Measurements from ENCODE around the gene METTL26.

The METTL26 gene

DNA sequence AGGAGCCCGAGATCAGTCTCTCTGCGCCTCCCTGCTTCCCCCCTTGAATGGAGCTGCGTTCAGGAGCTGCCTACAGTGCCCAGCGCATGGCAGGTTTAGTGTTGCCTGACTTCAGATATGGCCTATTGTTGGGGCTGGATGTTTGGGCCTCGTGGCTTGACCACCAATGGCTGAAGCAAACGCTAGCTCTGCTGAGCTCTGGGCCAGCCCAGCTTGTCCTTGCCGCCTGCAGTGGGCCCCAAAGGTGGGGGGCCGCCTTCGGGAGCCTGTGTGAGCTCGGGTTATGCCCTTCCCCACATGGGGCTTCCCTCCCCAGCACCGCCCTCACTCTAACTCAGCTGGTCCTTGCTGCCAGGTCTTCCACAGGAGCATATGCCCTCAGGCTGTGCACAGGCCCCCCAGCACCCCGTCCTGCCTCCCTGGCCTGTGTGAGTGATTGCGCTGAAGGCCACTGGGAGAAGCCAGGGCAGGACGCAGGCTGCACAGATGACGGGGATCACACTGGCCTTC lies 2.0 kb upstream of the METTL26 start:
- no peak for DNase-seq (ENCODE audit: low read depth in 2 of 2)

DNA sequence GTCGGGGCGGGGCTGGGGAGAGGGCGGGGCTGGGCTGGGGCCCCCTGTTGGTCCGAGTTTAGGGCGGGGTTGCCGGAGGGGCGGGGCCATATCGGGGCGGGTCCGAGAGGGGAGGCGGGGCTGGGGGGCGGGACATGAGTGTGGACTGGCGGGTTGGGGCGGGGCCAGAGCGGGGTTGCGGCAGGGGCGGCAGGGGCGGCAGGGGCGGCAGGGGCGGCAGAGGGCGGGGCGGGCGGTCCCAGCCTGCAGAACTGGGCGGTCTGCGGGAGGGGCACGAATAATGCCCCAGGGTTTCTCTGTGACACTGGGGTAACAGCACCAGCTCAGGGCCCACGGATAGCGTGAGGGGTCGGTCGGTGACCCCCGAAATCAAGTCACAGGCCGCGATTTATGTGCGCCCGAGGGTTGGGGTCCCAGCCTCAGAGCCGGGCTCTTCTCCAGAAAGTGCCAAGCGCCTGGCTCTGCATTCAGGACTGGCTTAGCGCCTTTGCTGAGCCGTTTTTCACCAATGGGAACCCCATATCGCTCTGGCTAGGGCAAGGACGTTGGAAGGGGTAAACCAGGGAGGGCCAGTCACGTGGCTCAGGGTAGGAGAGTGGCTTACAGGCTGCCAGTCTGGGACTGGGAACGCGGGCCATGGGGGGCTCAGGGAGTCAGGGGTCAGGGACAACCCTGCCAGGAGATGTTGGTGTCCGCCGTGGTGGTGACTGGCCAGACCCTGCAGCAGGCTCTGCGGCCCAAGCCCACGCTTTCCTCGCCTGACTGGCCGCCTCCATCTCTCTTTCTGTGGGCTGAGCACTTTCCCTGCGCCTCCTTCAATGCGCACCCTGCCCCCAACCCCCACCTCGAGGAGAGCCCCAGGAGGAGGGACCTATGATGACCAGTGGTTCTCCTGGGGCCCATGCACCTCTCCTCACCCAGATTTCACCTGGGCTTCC lies 1.2 kb upstream of the METTL26 start:
- DNase-seq (ENCODE audit: low read depth in 2 of 2) = peak; percentile 74 to 84

DNA sequence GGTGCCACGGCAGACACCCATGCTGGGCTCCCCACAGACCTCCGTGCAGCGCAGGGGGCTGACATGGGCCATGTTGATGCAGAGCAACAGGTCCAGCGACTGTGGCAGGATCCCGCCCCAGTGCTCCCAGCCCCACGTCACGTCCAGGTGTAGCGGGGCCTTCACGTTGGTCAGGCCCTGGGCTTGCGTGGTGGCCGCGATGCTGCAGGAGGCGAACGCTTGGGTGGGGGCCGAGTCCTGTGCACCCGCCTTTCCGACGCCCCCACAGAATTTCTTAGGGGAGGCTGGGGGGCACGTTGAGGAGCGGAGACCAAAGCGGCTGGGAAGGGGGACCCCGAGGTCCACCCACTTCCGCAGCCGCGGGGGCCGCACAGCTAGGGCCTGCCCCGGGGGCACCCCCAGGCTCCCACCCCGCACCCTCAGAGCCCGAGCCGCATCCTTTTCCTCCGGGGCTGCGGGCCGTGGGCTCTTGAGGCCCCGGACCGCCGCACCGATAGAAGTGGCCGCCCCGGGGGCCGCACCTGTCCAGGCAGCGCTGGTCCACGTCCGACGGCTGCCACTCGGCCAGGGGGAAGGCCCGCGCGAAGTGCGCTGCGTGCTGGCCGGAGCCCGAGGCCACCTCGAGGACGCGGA lies 416 bp downstream of the METTL26 start:
- no peak for DNase-seq (ENCODE audit: low read depth in 2 of 2)

DNA sequence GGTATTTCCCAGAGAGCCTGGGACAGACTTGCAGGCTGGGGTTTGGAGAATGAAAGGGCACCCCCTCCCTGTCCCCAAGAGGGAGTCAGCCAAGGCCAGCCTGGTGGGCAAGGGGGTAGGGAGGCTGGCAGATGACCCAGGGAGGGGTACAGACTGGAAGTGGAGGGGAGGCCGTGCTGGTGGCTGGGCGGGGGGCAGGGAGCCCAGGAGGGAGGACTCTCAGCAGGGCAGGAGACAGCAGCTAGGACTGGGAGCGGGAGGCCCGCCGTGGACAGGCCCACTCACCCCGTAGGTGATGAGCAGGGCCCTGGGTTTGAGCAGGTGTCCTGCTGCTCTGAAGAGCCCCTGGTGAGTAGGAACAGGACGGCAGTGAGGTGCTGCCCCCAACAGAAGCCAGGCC lies 1.1 kb downstream of the METTL26 start:
- DNase-seq (ENCODE audit: low read depth in 2 of 2) = no peak

DNA sequence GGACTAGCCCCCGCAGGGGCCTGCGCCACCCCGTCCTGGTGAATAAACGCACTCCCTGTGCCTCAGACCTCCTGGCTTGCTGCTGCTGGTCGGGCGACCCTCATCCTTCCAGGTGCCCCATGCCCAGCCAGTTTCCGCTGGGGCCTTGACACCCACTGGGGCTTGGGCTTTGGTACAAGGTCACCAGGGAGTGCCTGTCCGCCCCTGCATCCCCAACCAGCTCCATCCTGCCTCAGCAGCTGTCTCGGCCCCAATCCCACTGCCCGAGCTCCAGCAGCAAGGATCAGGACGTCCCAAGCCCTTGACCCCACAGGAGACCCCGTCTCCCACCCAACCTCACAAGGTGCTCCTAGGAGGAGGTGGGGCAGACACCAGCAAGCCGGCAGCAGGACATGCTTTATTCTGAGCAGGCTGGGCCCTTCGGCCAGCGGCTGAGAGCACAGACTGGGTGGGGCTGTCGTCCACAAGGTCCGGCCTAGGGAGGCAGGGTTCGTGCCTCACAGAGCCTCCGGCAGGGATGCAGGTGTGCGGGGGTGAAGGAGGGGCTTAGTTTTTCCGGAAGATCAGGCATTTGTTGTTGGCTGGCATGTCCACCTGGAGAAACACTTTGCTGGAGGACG lies 1.9 kb downstream of the METTL26 start:
- no peak for DNase-seq (ENCODE audit: low read depth in 2 of 2)

DNA sequence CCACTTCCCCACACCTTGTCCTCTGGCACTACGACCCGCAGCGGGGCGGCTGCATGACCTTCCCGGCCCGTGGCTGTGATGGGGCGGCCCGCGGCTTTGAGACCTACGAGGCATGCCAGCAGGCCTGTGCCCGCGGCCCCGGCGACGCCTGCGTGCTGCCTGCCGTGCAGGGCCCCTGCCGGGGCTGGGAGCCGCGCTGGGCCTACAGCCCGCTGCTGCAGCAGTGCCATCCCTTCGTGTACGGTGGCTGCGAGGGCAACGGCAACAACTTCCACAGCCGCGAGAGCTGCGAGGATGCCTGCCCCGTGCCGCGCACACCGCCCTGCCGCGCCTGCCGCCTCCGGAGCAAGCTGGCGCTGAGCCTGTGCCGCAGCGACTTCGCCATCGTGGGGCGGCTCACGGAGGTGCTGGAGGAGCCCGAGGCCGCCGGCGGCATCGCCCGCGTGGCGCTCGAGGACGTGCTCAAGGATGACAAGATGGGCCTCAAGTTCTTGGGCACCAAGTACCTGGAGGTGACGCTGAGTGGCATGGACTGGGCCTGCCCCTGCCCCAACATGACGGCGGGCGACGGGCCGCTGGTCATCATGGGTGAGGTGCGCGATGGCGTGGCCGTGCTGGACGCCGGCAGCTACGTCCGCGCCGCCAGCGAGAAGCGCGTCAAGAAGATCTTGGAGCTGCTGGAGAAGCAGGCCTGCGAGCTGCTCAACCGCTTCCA lies 2.6 kb downstream of the METTL26 start:
- no peak for DNase-seq (ENCODE audit: low read depth in 2 of 2)

DNA sequence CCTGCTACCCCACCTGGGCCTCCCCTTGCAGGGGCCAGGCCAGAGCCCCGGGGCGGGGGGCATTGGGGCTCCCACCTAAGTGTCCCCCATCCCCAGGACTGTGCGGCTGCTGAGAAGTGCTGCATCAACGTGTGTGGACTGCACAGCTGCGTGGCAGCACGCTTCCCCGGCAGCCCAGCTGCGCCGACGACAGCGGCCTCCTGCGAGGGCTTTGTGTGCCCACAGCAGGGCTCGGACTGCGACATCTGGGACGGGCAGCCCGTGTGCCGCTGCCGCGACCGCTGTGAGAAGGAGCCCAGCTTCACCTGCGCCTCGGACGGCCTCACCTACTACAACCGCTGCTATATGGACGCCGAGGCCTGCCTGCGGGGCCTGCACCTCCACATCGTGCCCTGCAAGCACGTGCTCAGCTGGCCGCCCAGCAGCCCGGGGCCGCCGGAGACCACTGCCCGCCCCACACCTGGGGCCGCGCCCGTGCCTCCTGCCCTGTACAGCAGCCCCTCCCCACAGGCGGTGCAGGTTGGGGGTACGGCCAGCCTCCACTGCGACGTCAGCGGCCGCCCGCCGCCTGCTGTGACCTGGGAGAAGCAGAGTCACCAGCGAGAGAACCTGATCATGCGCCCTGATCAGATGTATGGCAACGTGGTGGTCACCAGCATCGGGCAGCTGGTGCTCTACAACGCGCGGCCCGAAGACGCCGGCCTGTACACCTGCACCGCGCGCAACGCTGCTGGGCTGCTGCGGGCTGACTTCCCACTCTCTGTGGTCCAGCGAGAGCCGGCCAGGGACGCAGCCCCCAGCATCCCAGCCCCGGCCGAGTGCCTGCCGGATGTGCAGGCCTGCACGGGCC lies 3.4 kb downstream of the METTL26 start:
- no peak for DNase-seq (ENCODE audit: low read depth in 2 of 2)

DNA sequence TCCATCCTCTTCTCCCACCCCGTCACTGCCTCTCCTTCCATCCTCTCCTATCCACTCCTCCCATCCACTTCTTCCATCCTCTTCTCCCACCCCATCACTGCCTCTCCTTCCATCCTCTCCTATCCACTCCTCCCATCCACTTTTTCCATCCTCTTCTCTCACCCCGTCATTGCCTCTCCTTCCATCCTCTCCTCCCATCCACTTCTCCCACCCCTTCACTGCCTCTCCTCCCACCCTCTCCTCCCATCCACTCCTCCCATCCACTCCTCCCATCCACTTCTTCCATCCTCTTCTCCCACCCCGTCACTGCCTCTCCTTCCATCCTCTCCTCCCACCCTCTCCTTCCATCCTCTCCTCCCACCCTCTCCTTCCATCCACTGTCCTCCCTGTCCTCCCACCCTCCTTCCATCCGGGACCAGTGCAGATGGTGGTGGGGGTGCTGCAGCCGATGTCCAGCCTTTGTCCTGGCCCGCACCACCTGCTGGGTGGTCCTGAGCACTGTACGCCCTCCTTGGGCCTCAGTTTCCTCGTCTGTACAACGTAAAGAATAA lies 4.2 kb downstream of the METTL26 start:
- DNase-seq (ENCODE audit: low read depth in 2 of 2) = no peak

DNA sequence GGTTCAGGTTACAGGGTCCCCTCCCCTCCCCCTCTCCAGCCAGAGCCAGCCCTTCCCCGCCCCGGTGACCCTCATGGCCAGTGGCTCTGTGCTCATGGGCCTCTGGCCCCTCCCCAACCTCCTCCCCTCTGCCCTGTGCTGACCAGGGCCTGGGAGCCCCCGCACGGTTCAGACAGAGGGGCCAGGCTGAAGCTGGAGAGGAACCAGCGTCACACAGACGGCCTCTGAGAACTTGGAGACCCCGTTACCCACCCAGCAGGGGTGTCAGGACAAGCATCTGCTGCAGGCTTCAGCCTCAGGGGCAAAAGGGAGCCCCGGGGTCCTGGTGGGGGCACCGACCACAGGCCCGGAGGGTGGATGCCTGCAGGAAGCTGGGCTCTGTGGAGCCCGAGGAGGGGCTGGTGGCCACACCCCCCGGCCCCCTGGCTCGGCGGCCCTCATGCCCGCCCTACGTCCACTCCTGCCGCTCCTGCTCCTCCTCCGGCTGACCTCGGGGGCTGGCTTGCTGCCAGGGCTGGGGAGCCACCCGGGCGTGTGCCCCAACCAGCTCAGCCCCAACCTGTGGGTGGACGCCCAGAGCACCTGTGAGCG lies 5.2 kb downstream of the METTL26 start, which contains the start of gene WFIKKN1:
WFIKKN1 (plus strand) TSS at position 171 of the 591 bp plus-strand sequence; CDS start at position 440, 269 bp downstream.
- DNase-seq (ENCODE audit: low read depth in 2 of 2) = no peak

DNA sequence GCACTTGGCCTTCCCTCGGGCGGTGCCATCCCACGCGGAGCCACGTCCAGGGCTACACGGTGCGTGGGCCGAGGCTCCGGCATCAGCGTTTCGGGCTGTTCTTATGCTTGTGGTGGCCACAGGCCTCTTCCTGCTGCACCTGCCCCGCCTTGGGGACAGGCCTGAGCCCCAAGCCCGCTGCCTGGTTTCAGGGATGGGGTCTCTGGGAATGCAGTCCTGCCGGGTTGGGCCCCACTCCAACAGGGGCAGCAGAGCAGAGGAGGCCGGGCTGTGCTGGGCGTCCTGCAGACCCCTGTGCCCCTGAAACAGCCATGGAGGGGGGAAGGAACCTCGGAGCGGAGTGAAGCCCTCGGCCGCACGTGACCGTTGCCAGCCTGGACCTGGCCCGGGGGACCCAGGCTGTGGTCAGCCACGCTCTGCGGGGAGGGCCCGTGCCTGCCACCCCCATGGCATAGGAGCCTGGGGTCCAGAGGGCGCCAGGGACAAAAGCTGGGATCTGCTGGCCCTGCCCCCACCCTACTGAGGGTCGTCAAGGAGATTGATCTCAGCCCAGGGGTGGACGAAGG lies 5.8 kb downstream of the METTL26 start:
- DNase-seq (ENCODE audit: low read depth in 2 of 2) = no peak

DNA sequence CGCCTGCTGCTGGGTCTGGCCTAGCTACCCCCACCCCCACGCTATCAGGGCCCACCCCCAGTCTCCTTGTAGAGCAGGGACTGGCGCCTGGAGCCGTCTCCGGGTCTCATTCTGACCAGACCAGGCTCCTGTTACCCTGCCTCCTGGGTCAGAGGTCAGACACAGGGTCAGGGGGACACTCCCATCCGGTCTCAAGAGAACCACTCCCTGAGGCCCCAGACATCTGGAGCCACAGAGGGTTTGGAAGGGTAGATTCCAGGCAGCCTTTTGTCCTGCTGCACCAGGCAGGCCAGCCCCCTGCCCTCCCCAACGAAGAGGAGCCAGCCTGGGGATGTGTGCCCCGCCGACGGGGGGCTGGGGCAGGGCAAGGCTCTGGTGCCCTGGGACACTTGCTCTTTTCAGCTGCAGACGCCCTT lies 6.3 kb downstream of the METTL26 start:
- DNase-seq (ENCODE audit: low read depth in 2 of 2) = no peak

DNA sequence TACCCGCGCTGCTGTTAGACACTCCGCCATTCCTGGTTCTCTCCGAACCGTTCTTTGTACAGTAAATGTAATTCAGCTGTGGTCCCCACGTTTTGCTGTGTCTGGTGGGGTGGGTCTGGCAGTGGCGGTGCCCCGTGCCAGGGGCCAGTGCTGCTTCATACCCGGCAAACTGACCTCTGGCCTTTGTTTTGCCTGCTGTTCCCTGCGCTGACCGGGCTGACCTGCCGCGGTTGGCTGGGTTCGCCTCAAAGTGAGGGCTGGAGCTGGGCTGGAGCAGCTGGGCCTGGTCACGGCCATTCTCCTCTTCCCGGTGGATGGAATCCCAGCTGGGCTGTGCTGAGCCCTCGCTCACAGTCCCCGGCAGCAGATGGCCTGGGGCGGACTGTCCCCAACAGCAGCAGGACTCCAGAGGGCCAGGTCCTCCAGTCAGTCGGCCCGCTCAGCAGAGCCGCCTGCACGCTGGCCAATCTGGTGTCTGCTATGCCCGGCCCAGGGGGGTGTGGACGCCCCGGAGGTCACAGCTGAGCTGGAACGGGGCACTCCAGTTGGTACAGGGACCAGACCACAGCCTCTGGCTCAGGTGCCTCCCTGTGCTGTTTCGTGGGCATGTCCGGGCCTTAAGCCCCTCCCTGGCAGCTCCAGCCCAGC lies 6.8 kb downstream of the METTL26 start:
- no peak for DNase-seq (ENCODE audit: low read depth in 2 of 2)

DNA sequence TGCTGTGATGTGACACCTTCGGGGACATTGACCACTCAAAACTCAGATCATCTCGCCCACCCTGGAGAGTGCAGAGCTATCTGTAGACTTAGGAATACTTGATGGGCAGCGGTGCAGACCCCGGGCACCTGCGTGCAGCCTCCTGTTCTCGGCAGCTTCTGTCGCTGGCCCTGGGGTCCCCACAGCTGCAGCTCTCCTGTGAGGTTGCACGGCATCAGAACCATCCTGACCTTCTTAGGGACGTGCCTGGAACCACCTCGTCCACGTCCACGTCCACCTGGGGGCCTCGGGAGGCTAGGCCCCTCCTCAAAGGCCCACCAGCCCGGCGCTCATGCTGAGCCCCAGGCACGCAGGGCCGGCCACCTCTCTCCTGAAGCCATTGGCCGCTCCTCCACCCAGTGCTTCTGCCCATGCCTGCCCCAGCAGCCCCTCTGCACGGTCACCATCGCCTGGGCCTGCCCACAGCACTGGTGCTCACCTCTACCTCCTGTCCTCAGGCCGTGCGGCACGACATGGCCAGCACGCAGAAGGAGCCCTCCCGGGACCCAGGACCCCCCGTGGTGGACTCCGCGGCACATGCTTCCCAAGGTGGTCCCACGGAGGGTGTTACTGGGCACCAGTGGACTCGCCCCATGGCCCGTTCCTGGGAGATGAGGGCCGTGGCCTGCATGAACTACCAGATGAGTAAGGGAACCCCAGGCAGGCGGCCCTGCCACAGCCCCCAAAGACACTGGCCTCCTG lies 7.6 kb downstream of the METTL26 start:
- DNase-seq (ENCODE audit: low read depth in 2 of 2) = no peak

DNA sequence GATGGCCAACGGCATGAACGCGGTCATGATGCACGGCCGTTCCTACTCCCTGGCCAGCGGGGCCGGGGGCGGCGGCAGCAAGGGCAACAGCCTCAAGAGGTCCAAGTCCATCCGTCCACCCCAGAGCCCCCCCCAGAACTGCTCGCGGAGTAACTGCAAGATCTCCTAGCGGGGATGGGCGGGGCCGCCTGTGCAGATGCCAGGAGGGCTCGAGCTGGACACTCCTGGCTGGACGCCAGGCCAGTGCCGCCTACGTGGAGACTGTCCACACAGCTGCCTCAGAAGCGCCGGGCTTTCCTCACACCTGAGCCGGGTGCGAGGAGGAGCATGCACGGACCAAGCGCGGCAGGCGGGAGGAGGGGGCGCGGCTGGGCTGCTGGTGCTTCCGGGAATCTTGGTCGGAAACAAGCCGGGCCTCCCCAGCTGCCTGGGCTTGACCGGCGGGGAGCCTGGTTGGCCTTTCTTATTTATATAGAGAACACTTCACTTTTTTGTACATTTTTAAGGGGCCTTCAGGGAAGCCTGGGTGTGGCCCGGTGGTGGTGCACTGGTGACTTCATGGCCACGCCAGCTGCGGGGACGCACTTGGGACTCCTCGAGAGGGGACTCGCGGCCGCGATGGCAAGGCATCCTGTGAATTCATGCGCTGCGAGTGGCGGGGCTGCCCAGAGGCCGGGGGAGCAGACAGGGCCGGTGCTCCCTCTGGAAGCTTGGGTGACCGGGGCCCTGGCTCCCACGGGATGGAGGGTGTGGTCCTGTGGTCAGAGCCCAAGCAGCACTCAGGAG lies 8.5 kb downstream of the METTL26 start:
- no peak for DNase-seq (ENCODE audit: low read depth in 2 of 2)

DNA sequence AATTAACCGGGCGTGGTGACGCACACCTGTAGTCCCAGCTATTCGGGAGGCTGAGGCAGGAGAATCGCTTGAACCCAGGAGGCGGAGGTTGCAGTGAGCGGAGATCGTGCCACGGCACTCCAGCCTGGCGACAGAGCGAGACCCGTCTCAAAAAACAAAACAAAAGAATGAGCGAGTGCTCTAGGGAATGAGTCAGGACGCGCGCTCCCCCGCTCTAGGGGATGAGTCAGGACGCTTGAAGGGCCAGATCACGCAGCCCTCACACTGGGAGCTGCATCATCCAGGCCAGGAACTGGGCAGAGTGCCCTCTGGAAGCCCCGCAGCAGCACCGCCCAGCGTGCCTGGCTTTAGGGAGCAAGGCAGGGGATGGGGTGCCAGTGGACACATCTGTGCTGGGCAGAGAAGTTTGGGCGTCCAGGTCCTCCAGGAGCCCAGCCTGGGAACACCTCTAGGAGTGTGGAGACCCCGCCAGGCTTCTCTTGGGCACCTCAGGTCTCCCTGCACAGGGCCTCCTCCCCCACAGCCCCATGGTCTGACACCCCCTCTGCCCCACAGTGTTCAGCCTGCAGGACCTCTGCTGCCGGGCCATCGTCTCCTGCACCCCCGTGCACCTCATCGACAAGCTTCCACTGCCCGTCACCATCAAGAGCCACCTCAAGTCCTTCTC lies 9.2 kb downstream of the METTL26 start:
- no peak for DNase-seq (ENCODE audit: low read depth in 2 of 2)

DNA sequence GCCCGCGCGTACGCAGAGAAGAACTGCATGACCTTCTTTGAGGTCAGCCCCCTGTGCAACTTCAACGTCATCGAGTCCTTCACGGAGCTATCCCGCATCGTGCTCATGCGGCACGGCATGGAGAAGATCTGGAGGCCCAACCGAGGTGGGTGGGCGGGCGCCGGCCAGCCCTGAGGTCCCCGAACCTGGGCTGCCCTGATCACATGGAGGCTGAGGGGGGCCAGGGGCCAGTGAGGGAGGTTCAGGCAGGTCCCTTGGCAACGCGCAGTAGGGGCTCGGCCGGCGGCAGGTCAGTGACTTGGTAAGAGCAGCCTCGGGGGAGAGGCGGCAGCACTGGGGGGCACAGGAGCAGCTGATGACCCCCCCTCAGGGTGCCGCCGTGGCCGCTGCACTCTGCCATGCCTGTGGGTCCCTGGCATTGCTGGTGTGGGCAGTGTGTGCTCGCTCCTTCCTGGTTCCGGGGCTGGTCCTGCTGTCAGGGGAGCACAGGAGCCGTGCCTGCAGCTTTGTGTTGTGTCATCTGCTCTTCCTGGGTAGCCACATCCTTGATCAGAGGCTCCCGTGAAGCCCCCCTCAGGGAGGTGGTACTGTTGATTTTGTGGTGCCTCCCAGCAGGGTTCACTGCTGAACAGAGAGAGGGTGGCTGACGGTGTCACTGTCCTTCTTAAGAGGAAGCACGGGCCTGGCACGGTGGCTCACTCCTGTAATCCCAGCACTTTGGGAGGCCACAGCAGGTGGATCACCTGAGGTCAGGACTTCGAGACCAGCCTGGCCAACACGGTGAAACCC lies 9.9 kb downstream of the METTL26 start:
- no peak for DNase-seq (ENCODE audit: low read depth in 2 of 2)
